ENCODE results near the gene MYO5B.

DNA sequence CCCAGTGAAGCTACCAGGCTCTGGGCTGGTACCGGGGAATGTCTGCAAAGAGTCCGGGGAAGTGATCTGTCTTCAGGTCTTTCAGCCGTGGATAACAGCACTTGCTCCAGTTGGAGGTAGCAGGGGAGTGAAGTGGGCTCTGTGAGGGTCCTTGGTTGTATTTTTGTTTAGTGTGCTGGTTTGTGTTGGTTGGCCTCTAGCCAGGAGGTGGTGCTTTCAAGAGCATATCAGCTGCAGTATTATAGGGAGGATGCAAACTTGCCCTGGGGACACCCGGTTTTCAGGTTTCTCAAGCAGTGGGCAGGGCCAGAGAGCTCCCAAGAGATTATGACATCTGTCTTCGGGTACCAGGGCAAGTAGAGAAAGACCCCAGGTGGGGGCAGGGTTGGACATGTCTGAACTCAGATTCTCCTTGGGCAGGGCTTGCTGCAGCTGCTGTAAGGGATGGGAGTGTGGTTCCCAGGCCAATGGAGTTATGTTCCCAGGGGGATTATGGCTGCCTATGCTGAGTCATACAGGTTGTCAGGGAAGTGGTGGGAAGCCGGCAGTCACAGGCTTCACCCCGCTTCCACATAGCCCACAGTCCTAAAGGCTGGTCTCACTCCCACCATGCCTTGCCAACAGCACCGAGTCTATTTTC, 416.0 kb downstream of the MYO5B start:
- TF ChIP-seq, protein P1, sequence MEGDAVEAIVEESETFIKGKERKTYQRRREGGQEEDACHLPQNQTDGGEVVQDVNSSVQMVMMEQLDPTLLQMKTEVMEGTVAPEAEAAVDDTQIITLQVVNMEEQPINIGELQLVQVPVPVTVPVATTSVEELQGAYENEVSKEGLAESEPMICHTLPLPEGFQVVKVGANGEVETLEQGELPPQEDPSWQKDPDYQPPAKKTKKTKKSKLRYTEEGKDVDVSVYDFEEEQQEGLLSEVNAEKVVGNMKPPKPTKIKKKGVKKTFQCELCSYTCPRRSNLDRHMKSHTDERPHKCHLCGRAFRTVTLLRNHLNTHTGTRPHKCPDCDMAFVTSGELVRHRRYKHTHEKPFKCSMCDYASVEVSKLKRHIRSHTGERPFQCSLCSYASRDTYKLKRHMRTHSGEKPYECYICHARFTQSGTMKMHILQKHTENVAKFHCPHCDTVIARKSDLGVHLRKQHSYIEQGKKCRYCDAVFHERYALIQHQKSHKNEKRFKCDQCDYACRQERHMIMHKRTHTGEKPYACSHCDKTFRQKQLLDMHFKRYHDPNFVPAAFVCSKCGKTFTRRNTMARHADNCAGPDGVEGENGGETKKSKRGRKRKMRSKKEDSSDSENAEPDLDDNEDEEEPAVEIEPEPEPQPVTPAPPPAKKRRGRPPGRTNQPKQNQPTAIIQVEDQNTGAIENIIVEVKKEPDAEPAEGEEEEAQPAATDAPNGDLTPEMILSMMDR (IDR thresholded peaks at IDR 0.05; ENCODE audit: insufficient read depth, low read length, poor library complexity, severe bottlenecking): no peak
- TF ChIP-seq EZH2phosphoT487 (conservative IDR thresholded peaks at IDR 0.05; ENCODE audit: low read length): no peak
